ENCODE results near the gene RER1.

Gene RER1

DNA sequence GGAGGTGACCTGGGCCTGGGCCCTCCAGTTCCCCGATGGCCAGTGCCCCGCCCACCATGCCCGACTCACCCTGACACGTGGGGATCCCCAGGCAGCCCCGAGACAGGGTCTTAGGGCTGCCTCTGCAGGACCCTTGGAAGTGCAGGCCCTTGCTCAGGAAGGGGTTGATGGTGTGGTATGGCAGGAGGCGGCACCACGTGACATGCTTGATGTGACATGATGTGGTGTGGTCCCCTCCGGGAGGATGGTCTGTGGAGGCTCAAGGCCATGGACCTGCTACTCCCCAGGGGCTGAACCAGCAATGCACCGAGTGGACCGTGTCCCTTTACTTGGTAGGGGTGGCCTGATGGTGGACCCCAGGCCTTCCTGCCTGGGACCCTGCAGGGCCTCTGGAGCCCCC is 62.6 kb downstream of the RER1 start:
- no peak for DNase-seq (ENCODE audit: low read depth)
- TF ChIP-seq, protein P1, sequence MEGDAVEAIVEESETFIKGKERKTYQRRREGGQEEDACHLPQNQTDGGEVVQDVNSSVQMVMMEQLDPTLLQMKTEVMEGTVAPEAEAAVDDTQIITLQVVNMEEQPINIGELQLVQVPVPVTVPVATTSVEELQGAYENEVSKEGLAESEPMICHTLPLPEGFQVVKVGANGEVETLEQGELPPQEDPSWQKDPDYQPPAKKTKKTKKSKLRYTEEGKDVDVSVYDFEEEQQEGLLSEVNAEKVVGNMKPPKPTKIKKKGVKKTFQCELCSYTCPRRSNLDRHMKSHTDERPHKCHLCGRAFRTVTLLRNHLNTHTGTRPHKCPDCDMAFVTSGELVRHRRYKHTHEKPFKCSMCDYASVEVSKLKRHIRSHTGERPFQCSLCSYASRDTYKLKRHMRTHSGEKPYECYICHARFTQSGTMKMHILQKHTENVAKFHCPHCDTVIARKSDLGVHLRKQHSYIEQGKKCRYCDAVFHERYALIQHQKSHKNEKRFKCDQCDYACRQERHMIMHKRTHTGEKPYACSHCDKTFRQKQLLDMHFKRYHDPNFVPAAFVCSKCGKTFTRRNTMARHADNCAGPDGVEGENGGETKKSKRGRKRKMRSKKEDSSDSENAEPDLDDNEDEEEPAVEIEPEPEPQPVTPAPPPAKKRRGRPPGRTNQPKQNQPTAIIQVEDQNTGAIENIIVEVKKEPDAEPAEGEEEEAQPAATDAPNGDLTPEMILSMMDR (conservative IDR thresholded peaks at IDR 0.05; ENCODE audit: low read length): no peak
- no peak overlapping the region for H3K4me3 ChIP-seq (ENCODE audit: low read length)
